ENCODE results near the gene STIP1.

Gene STIP1

GRCh38 chr11:64203421-64204079 is 17.6 kb downstream of the STIP1 start:
- DNase-seq, result no peak

- DNase-seq, result no peak
These were observed 18.1 kb downstream of the STIP1 start for GRCh38 chr11:64204080-64204440.

GRCh38 chr11:64204464-64204989 is 18.6 kb downstream of the STIP1 start:
- DNase-seq, result peak; percentile 75 to 79

GRCh38 chr11:64206457-64207255 is 20.7 kb downstream of the STIP1 start, which contains the start of gene FERMT3:
Gene FERMT3 (plus strand): TSS chr11:64206721. CDS start chr11:64207365, 644 bp downstream.
- peak; percentile 75 to 87 for DNase-seq

GRCh38 chr11:64207256-64208085 is 21.5 kb downstream of the STIP1 start:
- DNase-seq, result peak; percentile 84 to 85

- DNase-seq, result no peak
These were observed 22.3 kb downstream of the STIP1 start for GRCh38 chr11:64208086-64208795.

GRCh38 chr11:64208796-64209562 is 23.0 kb downstream of the STIP1 start:
- DNase-seq, result no peak

- no peak for DNase-seq
These were observed 23.5 kb downstream of the STIP1 start for GRCh38 chr11:64209563-64209843.

- no peak for DNase-seq
These were observed 24.5 kb downstream of the STIP1 start for GRCh38 chr11:64210301-64211020.

GRCh38 chr11:64211181-64211872 is 25.4 kb downstream of the STIP1 start:
- DNase-seq, result no peak

GRCh38 chr11:64216879-64217278 is 30.9 kb downstream of the STIP1 start:
- DNase-seq, result no peak

GRCh38 chr11:64218628-64219353 is 32.8 kb downstream of the STIP1 start:
- DNase-seq, result no peak

- DNase-seq, result no peak
These were observed 33.3 kb downstream of the STIP1 start for GRCh38 chr11:64219354-64219684.

GRCh38 chr11:64219755-64220154 is 33.8 kb downstream of the STIP1 start:
- no peak for DNase-seq

GRCh38 chr11:64220271-64220670 is 34.3 kb downstream of the STIP1 start:
- DNase-seq, result no peak

GRCh38 chr11:64220798-64221197 is 34.8 kb downstream of the STIP1 start:
- DNase-seq, result no peak

GRCh38 chr11:64222651-64223000 is 36.7 kb downstream of the STIP1 start:
- DNase-seq, result no peak

- DNase-seq, result no peak
These were observed 37.2 kb downstream of the STIP1 start for GRCh38 chr11:64223001-64223651.

- no peak for DNase-seq
These were observed 38.4 kb downstream of the STIP1 start for GRCh38 chr11:64224151-64224890.

All from stimulated activated CD4-positive, alpha-beta T cell treated with anti-CD3 and anti-CD28 coated beads, Interleukin-2, amount 100 ng/mL, for 24 hours (primary cell).